ENCODE results near the gene MACO1.

DNA sequence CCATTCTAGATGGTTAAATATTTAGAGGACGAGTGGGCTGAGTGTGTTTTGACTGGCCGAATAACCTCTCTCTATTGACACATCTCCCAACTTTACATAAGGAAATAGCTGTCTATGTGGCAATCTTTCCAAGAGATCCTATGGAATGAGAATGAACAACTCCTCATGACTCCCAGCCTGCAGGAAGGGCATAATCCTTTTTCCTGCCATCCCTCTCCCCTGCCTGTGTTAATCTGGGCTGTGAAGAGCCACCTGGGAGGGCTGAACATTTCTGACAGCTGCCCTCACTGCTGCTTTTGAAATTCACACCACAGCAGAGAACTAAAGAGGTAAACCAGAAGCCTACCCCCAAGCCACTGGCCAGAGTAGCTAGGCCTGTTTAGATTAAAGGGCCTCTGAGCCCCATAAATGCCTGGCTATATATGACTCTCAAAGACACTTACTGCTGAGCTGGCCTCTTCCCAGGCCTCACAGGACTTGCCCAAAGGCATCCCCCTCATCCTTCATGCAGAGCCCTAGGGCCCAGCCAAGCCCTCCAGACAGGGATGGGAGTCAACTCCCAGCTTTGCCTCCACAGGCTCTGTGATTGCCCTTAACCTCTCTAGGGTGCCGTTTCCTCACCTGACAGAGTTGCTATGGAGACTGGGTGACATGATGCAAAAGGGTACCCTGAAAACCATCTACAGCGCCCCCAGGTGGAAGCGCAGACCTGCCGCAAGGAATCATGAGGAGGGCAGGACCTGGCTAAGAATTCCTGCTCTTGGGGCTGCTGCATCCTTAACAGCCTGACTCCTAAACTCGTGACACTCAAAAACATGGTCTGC lies 70.8 kb downstream of the MACO1 start:
- TF ChIP-seq, protein P1, sequence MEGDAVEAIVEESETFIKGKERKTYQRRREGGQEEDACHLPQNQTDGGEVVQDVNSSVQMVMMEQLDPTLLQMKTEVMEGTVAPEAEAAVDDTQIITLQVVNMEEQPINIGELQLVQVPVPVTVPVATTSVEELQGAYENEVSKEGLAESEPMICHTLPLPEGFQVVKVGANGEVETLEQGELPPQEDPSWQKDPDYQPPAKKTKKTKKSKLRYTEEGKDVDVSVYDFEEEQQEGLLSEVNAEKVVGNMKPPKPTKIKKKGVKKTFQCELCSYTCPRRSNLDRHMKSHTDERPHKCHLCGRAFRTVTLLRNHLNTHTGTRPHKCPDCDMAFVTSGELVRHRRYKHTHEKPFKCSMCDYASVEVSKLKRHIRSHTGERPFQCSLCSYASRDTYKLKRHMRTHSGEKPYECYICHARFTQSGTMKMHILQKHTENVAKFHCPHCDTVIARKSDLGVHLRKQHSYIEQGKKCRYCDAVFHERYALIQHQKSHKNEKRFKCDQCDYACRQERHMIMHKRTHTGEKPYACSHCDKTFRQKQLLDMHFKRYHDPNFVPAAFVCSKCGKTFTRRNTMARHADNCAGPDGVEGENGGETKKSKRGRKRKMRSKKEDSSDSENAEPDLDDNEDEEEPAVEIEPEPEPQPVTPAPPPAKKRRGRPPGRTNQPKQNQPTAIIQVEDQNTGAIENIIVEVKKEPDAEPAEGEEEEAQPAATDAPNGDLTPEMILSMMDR (IDR thresholded peaks at IDR 0.05) = no peak
- TF ChIP-seq POLR2AphosphoS5 (IDR thresholded peaks at IDR 0.05) = no peak

Measured in esophagus muscularis mucosa (tissue), 3 donors.